GM08714 (cell line): ENCODE data around the gene GABRB3.

Source experiments
- H3K4me3 ChIP-seq: fragments of 200-500 bp; sonication (Bioruptor generic); 2 replicates; pipeline ENCODE4 v1.5.1; 2014; ENCODE audit warnings: mild to moderate bottlenecking, low read length, inconsistent platforms
- ZNF274 ChIP-seq: IDR thresholded peaks from 2 replicates; pipeline ENCODE4 v1.6.1; 2012; ENCODE audit warnings: mild to moderate bottlenecking, low read depth, low read length

Gene GABRB3

GRCh38 chr15:26537663-26538062 lies 235.2 kb downstream of the GABRB3 start:
- no peak overlapping the region for H3K4me3 ChIP-seq
- no peak for TF ChIP-seq ZNF274

- no peak for TF ChIP-seq ZNF274
- H3K4me3 ChIP-seq = no peak overlapping the region
These were observed 241.4 kb downstream of the GABRB3 start for GRCh38 chr15:26531489-26531888.

DNA sequence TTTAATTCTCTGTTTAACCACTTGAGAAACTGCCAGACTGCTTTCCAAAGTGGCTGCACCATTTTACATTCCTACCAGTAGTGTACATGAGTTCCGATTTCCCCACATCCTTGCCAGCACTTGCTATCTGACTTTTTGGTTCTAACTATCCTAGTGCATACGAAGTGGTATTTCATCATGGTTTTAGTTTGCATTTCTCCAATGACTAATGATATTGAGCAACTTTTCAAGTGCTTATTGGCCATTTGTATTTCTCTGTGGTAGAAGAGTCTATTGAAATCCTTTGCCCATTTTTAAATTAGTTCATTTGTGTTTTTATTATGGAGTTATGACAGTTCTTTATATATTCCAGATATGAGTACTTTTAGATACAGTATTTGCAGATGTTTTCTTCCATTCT lies 247.8 kb downstream of the GABRB3 start:
- TF ChIP-seq ZNF274 = no peak
- H3K4me3 ChIP-seq = no peak overlapping the region

GRCh38 chr15:26521691-26522198 lies 251.1 kb downstream of the GABRB3 start:
- no peak for TF ChIP-seq ZNF274
- H3K4me3 ChIP-seq = no peak overlapping the region

DNA sequence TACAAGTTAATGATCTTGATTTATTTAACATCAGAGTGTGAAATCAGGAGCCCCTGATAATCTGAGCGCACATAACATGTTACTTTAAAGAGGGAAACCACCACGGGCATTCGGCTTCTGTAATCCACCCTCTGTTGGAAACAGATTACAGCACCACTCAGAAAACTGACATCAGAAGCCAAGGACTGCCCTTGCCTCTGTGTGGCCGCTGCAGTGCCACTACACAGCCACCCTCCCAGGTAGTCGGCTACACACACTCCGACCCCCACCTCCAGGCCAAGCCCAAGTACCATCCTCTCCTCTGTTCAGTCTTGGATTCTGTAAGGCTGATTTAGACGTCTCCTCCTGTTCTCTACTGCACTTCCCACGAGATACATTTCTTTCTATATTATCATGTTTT lies 251.7 kb downstream of the GABRB3 start:
- H3K4me3 ChIP-seq = no peak overlapping the region
- no peak for TF ChIP-seq ZNF274

- TF ChIP-seq ZNF274 = no peak
- no peak overlapping the region for H3K4me3 ChIP-seq
These were observed 254.0 kb downstream of the GABRB3 start for GRCh38 chr15:26518885-26519284.

GRCh38 chr15:26516102-26516980 lies 256.5 kb downstream of the GABRB3 start:
- TF ChIP-seq ZNF274 = no peak
- H3K4me3 ChIP-seq = no peak overlapping the region

DNA sequence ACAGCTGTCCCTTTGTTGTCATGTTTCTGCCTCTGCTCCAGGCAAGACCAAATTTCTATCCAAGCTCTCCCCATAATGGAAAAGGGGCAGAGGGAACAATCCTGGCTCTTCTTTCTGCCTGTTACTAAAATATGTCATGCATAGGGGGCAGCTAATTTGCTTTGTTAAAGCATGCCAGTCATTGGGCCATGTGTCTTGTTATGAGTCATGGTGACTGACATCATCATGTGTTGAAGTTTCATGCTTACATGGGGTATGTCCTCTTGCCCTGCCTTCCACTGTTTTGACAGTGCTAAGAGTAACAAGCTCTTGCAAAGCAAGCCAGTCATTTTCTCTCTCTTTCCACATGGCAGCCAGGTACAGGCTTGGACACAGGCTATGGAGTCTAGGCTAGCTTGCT lies 268.9 kb downstream of the GABRB3 start:
- no peak overlapping the region for H3K4me3 ChIP-seq
- no peak for TF ChIP-seq ZNF274
